HG02852 (cell line): ENCODE data around the gene EDN1.
A peak's percentile ranks its signal among the peaks of the same experiment; 100 is the strongest.

Experiments
- ATAC-seq: cut with Tn5 transposase; IDR thresholded peaks from one replicate; pipeline ENCODE4 v1.9.1; 2021; ENCODE audit warnings: mild to moderate bottlenecking, moderate library complexity; ENCODE audit not compliant: unreplicated experiment

Gene EDN1

GRCh38 chr6:12289933-12290820, at the start of gene EDN1:
Gene EDN1 (plus strand): TSS chr6:12290361. CDS start chr6:12290630, 269 bp downstream.
- ATAC-seq: peak; percentile 85

- ATAC-seq: no peak
Measured at GRCh38 chr6:12241493-12242175, 48.5 kb upstream of the EDN1 start.

GRCh38 chr6:12243169-12243568, 47.0 kb upstream of the EDN1 start:
- ATAC-seq: no peak

- ATAC-seq: no peak
Measured at GRCh38 chr6:12245360-12245759, 44.8 kb upstream of the EDN1 start.

GRCh38 chr6:12245763-12246718, 44.1 kb upstream of the EDN1 start:
- ATAC-seq: no peak

GRCh38 chr6:12246900-12247299, 43.3 kb upstream of the EDN1 start:
- no peak for ATAC-seq

- ATAC-seq: no peak
Measured at GRCh38 chr6:12249541-12250382, 40.4 kb upstream of the EDN1 start.

GRCh38 chr6:12250383-12250770, 39.8 kb upstream of the EDN1 start:
- ATAC-seq: no peak

GRCh38 chr6:12254210-12254609, 36.0 kb upstream of the EDN1 start:
- no peak for ATAC-seq

GRCh38 chr6:12258191-12258590, 32.0 kb upstream of the EDN1 start:
- ATAC-seq: no peak

GRCh38 chr6:12258591-12259075, 31.5 kb upstream of the EDN1 start:
- ATAC-seq: no peak

GRCh38 chr6:12260458-12261093, 29.6 kb upstream of the EDN1 start:
- ATAC-seq: no peak

- no peak for ATAC-seq
Measured at GRCh38 chr6:12261502-12261901, 28.7 kb upstream of the EDN1 start.

GRCh38 chr6:12262236-12263061, 27.7 kb upstream of the EDN1 start:
- no peak for ATAC-seq

GRCh38 chr6:12263403-12263802, 26.8 kb upstream of the EDN1 start:
- no peak for ATAC-seq

GRCh38 chr6:12264671-12265070, 25.5 kb upstream of the EDN1 start:
- no peak for ATAC-seq

GRCh38 chr6:12265296-12265695, 24.9 kb upstream of the EDN1 start:
- no peak for ATAC-seq

- ATAC-seq: no peak
Measured at GRCh38 chr6:12265791-12266190, 24.4 kb upstream of the EDN1 start.

GRCh38 chr6:12266571-12266970, 23.6 kb upstream of the EDN1 start:
- no peak for ATAC-seq
